ENCODE measurements around the gene NFIB. TPM values are rescaled to one million over a fixed set of nuclear protein-coding genes. Genes with fewer than 3 reads are reported as not detected.

Gene NFIB
- total RNA-seq, 1 experiment from 2014 or later, result 35.1 TPM

DNA sequence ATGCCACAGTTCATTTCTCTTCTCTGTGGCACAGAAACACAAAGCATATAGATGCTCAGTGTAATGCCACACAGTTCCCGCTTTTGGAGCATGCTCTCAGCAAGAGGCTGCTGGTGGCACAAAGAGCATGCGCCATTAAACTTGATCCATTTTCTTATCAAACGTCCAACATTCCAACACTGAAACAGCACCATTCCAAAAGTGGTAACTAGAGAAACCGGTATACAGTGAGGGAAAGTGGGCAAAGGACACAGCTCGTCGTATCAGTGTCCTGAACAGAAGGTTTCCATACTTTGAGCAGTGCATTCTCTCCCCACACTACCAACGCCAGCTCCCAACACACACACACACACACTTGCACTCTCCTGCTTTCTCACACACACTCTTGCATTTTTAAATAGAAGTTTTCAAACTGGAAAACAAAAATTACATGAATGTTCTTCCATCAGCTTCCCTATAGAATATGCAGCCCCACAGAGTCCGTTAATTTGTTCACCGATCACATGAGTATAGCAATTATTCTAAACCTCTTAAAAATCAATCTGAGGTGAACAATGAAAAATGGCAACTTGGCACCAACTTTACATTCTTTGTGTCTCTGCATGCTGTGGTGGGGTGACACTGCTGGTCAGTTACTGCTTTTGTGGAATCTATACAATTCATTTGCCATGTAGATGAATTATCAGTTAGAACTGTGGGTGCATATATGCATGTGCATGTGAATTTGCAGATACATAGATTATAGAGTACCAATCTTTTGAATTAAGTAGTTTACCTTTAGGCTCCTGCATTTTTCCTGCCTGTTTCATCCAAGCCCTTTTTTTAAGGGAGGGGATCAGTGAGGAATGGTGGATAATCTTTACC lies 5.7 kb downstream of the NFIB start:
- H3K9me2 ChIP-seq (ENCODE audit: insufficient read depth), result no peaks in the 10 kb centered on the region
- H3K4me3 ChIP-seq, result no peak overlapping the region
- H2AFZ ChIP-seq, result no peak overlapping the region
- H3K27ac ChIP-seq, result no peak overlapping the region
- intact Hi-C loops (cut with micrococcal nuclease; ENCODE audit: unreplicated experiment), result no loop called here
- H3K4me1 ChIP-seq (replicated peaks; ENCODE audit: insufficient read depth), result peaks cover 21% of the 10 kb centered on the region
- no peaks in the 10 kb centered on the region; the same call in none of the 2 replicates for H3F3A ChIP-seq (ENCODE audit: insufficient read depth, low read depth)
- peaks cover 6% of the 10 kb centered on the region; the same call in 1 of the 2 replicates for H4K20me1 ChIP-seq (ENCODE audit: insufficient read depth)
- H3K4me2 ChIP-seq, result no peak overlapping the region
- DNase-seq, result no peak
- peaks cover 4% of the 10 kb centered on the region; the same call in 1 of the 2 replicates for H3K36me3 ChIP-seq (ENCODE audit: low read depth)
- BruUV-seq (replicated peaks), result no TSS peak
- POLR2A ChIA-PET (ENCODE audit: unreplicated experiment), result interaction anchor here (0.6 kb wide), 1 partner anchor 32 kb away, joined by 3 read pairs; no protein-coding TSS in a partner anchor
- no peaks in the 10 kb centered on the region for H3K27me3 ChIP-seq (ENCODE audit: insufficient read depth, low read depth)
- no peak for TF ChIP-seq EZH2 (IDR thresholded peaks at IDR 0.05; ENCODE audit: low read depth)
- TF ChIP-seq, protein P1, sequence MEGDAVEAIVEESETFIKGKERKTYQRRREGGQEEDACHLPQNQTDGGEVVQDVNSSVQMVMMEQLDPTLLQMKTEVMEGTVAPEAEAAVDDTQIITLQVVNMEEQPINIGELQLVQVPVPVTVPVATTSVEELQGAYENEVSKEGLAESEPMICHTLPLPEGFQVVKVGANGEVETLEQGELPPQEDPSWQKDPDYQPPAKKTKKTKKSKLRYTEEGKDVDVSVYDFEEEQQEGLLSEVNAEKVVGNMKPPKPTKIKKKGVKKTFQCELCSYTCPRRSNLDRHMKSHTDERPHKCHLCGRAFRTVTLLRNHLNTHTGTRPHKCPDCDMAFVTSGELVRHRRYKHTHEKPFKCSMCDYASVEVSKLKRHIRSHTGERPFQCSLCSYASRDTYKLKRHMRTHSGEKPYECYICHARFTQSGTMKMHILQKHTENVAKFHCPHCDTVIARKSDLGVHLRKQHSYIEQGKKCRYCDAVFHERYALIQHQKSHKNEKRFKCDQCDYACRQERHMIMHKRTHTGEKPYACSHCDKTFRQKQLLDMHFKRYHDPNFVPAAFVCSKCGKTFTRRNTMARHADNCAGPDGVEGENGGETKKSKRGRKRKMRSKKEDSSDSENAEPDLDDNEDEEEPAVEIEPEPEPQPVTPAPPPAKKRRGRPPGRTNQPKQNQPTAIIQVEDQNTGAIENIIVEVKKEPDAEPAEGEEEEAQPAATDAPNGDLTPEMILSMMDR (conservative IDR thresholded peaks at IDR 0.05), result no peak
- H3K9me3 ChIP-seq (ENCODE audit: insufficient read depth, low read depth), result no peaks in the 10 kb centered on the region
- CTCF ChIA-PET, result no interaction called here
- H3K79me2 ChIP-seq (ENCODE audit: low read depth), result peaks cover 88% of the 10 kb centered on the region

DNA sequence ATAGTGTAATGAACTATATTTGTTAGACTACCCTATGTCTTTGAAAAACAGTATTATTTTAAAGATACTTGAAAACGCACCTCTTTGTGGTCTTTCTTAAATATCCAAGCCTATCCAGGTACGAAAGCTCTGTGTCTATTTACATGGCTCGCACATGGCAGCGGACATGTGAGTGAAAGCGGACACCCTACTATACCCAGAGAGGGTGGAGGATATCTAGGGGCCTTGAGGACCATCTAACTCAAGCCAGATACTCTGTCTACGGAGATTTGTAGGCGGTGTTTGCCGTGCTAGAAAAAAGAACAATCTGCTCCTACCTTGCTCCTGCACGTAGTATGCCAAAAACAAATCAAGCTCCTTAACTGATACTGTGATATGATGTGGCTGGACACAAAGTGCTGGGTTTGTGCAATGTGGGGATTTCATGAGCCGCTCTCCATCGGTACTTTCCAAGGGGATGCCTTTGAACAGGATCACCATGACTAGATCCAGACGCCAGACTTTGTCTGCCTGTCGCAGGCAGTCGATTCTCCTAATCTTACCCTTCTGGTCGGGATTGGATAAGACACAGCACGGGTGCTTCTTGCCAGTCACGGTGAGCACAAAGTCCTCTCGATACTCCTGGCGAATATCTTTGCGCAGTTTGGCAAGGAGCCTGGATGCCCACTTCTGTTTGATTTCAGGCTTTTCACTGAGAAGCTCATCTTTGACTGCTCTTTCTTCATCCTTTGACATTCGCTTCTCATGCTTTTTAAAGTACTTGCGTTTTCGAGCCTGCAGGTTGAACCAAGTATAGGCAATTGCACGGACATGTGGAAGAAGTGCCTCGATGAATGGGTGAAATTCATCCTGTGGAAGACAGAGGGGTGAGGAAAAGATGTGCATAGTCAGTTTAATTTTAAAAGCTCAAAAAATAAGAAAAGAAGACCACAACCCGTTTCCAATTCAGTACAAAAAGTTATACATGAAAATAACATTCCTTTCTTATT lies 7.0 kb downstream of the NFIB start:
- Histone ChIP-seq H3K4me3 (no peak overlapping the region), H3K9me3 (ENCODE audit: insufficient read depth, low read depth) (no peaks in the 10 kb centered on the region), H3K9me2 (ENCODE audit: insufficient read depth) (no peaks in the 10 kb centered on the region), H4K20me1 (ENCODE audit: insufficient read depth) (peaks cover 6% of the 10 kb centered on the region; the same call in 1 of the 2 replicates), H3K4me1 (replicated peaks; ENCODE audit: insufficient read depth) (peaks cover 21% of the 10 kb centered on the region), H3K27ac (no peak overlapping the region), H2AFZ (no peak overlapping the region), H3K79me2 (ENCODE audit: low read depth) (peaks cover 84% of the 10 kb centered on the region), H3F3A (ENCODE audit: insufficient read depth, low read depth) (no peaks in the 10 kb centered on the region; the same call in 1 of the 2 replicates), H3K27me3 (ENCODE audit: insufficient read depth, low read depth) (no peaks in the 10 kb centered on the region), H3K36me3 (ENCODE audit: low read depth) (peaks cover 4% of the 10 kb centered on the region; the same call in 1 of the 2 replicates), H3K4me2 (no peak overlapping the region)
- DNase-seq, result no peak
- no TSS peak for BruUV-seq (replicated peaks)
- POLR2A ChIA-PET (ENCODE audit: unreplicated experiment), result no interaction called here
- intact Hi-C loops (cut with micrococcal nuclease; ENCODE audit: unreplicated experiment), result no loop called here
- TF ChIP-seq EZH2 (IDR thresholded peaks at IDR 0.05; ENCODE audit: low read depth), result no peak
- TF ChIP-seq, protein P1 (conservative IDR thresholded peaks at IDR 0.05), result no peak
- CTCF ChIA-PET, result no interaction called here

- Histone ChIP-seq H3K36me3 (ENCODE audit: low read depth) (peaks cover 4% of the 10 kb centered on the region; the same call in 1 of the 2 replicates), H3K4me3 (no peak overlapping the region), H3K27me3 (ENCODE audit: insufficient read depth, low read depth) (no peaks in the 10 kb centered on the region), H3F3A (ENCODE audit: insufficient read depth, low read depth) (no peaks in the 10 kb centered on the region; the same call in 1 of the 2 replicates), H4K20me1 (ENCODE audit: insufficient read depth) (peaks cover 6% of the 10 kb centered on the region; the same call in 1 of the 2 replicates), H3K9me3 (ENCODE audit: insufficient read depth, low read depth) (no peaks in the 10 kb centered on the region), H3K4me2 (no peak overlapping the region), H3K4me1 (replicated peaks; ENCODE audit: insufficient read depth) (peaks cover 21% of the 10 kb centered on the region), H2AFZ (no peak overlapping the region), H3K27ac (no peak overlapping the region), H3K9me2 (ENCODE audit: insufficient read depth) (no peaks in the 10 kb centered on the region), H3K79me2 (ENCODE audit: low read depth) (peaks cover 83% of the 10 kb centered on the region)
- ChIA-PET CTCF (no interaction called here), POLR2A (ENCODE audit: unreplicated experiment) (no interaction called here)
- no peak for DNase-seq
- intact Hi-C loops (cut with micrococcal nuclease; ENCODE audit: unreplicated experiment), result no loop called here
- TF ChIP-seq, protein P1 (conservative IDR thresholded peaks at IDR 0.05), result no peak
- no TSS peak for BruUV-seq (replicated peaks)
Measured at GRCh38 chr9:14306188-14306587, 7.8 kb downstream of the NFIB start.

All from PC-9 (cell line).